SK-N-SH (cell line): ENCODE results near the gene SELE. TPM values are rescaled to one million over a fixed set of nuclear protein-coding genes. Genes with fewer than 3 reads are reported as not detected.

Source experiments
- CTCF ChIA-PET: fragments of 300-600, 350-600 bp; formaldehyde crosslinking; extraction: SDS; loops from one replicate; lab custom pipeline; 2021; lab: Yijun Ruan, JAX
- POLR2A ChIA-PET: fragments of 350-600 bp; sonication (Branson Sonifier 250); formaldehyde crosslinking; extraction: SDS; loops from one replicate; lab custom pipeline; 2020; ENCODE audit warnings: antibody characterized with exemption, inconsistent platforms; lab: Yijun Ruan, JAX
- DNase-seq: peaks from one replicate; pipeline ENCODE4 v3.0.0; 2012
- H2AFZ ChIP-seq: fragments of 200-600 bp; sonication (generic); 2 replicates; pipeline ENCODE4 v1.8.1; 2016; ENCODE audit warnings: antibody characterized with exemption, mild to moderate bottlenecking, low read depth
- H3F3A ChIP-seq: fragments of 200-600 bp; sonication (generic); replicated peaks from 2 replicates; pipeline ENCODE3; 2016; ENCODE audit warnings: antibody characterized with exemption, mild to moderate bottlenecking; ENCODE audit not compliant: insufficient read depth
- H3K27ac ChIP-seq, 2 experiments: fragments of 200-500 bp in 1 of 2; fragments of 200-600 bp in 1 of 2; sonication (Bioruptor generic) in 1 of 2; sonication (generic), shearing (Covaris generic) in 1 of 2; 2 replicates each; pipeline versions ENCODE4 v1.5.1 to v1.6.1; 2014 to 2016; ENCODE audit warnings: low read depth in 2 of 2, inconsistent platforms in 1 of 2, low read length in 1 of 2, mild to moderate bottlenecking in 1 of 2, mixed read lengths in 1 of 2
- H3K27me3 ChIP-seq: fragments of 200-600 bp; sonication (generic), shearing (Covaris generic); 2 replicates; pipeline ENCODE4 v1.6.1; 2016; ENCODE audit warnings: mixed run types; ENCODE audit not compliant: insufficient read depth
- H3K36me3 ChIP-seq, 2 experiments: fragments of 200-500 bp in 1 of 2; fragments of 200-600 bp in 1 of 2; sonication (Bioruptor generic) in 1 of 2; sonication (generic) in 1 of 2; replicated peaks in 1 of 2; 2 replicates each; pipeline versions ENCODE3 to v1.5.1; 2014 to 2016; ENCODE audit warnings: low read length in 1 of 2, mild to moderate bottlenecking in 1 of 2; ENCODE audit not compliant: insufficient read depth in 2 of 2, control insufficient read depth in 1 of 2
- H3K4me1 ChIP-seq, 2 experiments: fragments of 200-500 bp in 1 of 2; fragments of 200-600 bp in 1 of 2; sonication (Bioruptor generic) in 1 of 2; sonication (generic), shearing (Covaris generic) in 1 of 2; 2 replicates each; pipeline versions ENCODE4 v1.5.1 to v1.6.1; 2014 to 2016; ENCODE audit warnings: low read depth in 1 of 2, low read length in 1 of 2, mixed run types in 1 of 2; ENCODE audit not compliant: insufficient read depth in 2 of 2, control insufficient read depth in 1 of 2
- H3K4me2 ChIP-seq: fragments of 200-600 bp; sonication (generic), shearing (Covaris generic); 2 replicates; pipeline ENCODE4 v1.6.1; 2017; ENCODE audit warnings: mixed run types
- H3K4me3 ChIP-seq, 2 experiments: fragments of 200-500 bp in 1 of 2; fragments of 200-600 bp in 1 of 2; sonication (Bioruptor generic) in 1 of 2; sonication (generic), shearing (Covaris generic) in 1 of 2; 2 replicates each; pipeline versions ENCODE4 v1.5.1 to v1.8.1; 2014 to 2016; ENCODE audit warnings: low read depth in 2 of 2, inconsistent platforms in 1 of 2, low read length in 1 of 2, mild to moderate bottlenecking in 1 of 2, mixed read lengths in 1 of 2, moderate library complexity in 1 of 2
- H3K79me2 ChIP-seq: fragments of 200-600 bp; sonication (generic); 2 replicates; pipeline ENCODE4 v1.8.1; 2017; ENCODE audit warnings: mild to moderate bottlenecking; ENCODE audit not compliant: insufficient read depth
- H3K9ac ChIP-seq: fragments of 200-600 bp; sonication (generic); 2 replicates; pipeline ENCODE4 v1.6.1; 2017; ENCODE audit warnings: mixed run types
- H3K9me2 ChIP-seq: fragments of 200-600 bp; sonication (generic); 2 replicates; pipeline ENCODE4 v1.6.1; 2017; ENCODE audit warnings: mixed run types
- H3K9me3 ChIP-seq: fragments of 200-600 bp; sonication (generic); 2 replicates; pipeline ENCODE4 v1.6.1; 2017; ENCODE audit warnings: mixed run types, mild to moderate bottlenecking, moderate library complexity
- H4K20me1 ChIP-seq: fragments of 200-600 bp; sonication (generic); 2 replicates; pipeline ENCODE4 v1.6.1; 2017; ENCODE audit warnings: mild to moderate bottlenecking, mixed run types; ENCODE audit not compliant: insufficient read depth
- ELF1 ChIP-seq: IDR thresholded peaks from 2 replicates; pipeline ENCODE4 v1.4.0; 2012
- GABPA ChIP-seq: IDR thresholded peaks from 2 replicates; pipeline ENCODE4 v1.4.0; 2012; ENCODE audit warnings: low read depth, mild to moderate bottlenecking
- GATA2 ChIP-seq: sonication (generic); formaldehyde crosslinking; IDR thresholded peaks from 2 replicates; pipeline ENCODE4 v1.5.0; 2020; ENCODE audit warnings: mild to moderate bottlenecking, missing genetic modification reagents
- RAD21 ChIP-seq: IDR thresholded peaks from 2 replicates; pipeline ENCODE4 v1.6.1; 2012; ENCODE audit warnings: mild to moderate bottlenecking, low read length
- RCOR1 ChIP-seq: fragments of 150-350 bp; IDR thresholded peaks from 2 replicates; pipeline ENCODE4 v1.6.1; 2017; ENCODE audit warnings: antibody characterized with exemption, low read length
- RFX5 ChIP-seq: IDR thresholded peaks from 2 replicates; pipeline ENCODE4 v1.6.1; 2012; ENCODE audit warnings: mild to moderate bottlenecking, improper control_type of control experiment, low read length
- RXRA ChIP-seq: IDR thresholded peaks from 2 replicates; pipeline ENCODE4 v1.4.0; 2012; ENCODE audit warnings: low read depth, mild to moderate bottlenecking, borderline replicate concordance
- TAF1 ChIP-seq: IDR thresholded peaks from 2 replicates; pipeline ENCODE4 v1.6.1; 2012; ENCODE audit warnings: low read depth, mild to moderate bottlenecking, low read length, moderate library complexity, borderline replicate concordance
- WGBS: methylation state at CpG from one replicate; pipeline ENCODE4 v1.1.6; 2017; ENCODE audit warnings: low lambda C conversion rate; 5-methylcytosine and 5-hydroxymethylcytosine counted together
- polyA plus RNA-seq, 3 experiments: library from polyadenylated mRNA; depleted of rRNA; stranded (reverse); fragments of >200 nt; gene quantifications; 2 replicates each; pipeline ENCODE4 v1.2.3, GENCODE V29; 2012
- TF ChIP-seq, protein P1 (sequence below): IDR thresholded peaks from 2 replicates; pipeline ENCODE4 v1.4.0; 2012; ENCODE audit warnings: low read depth
- TF ChIP-seq, protein P2 (sequence below): IDR thresholded peaks from 2 replicates; pipeline ENCODE4 v1.4.0; 2012; ENCODE audit warnings: low read depth, borderline replicate concordance
- TF ChIP-seq, protein P3 (sequence below): IDR thresholded peaks from 2 replicates; pipeline ENCODE4 v1.6.1; 2012; ENCODE audit warnings: mild to moderate bottlenecking, low read depth, low read length, moderate library complexity
- TF ChIP-seq, protein P4 (sequence below): fragments of 150-350 bp; IDR thresholded peaks from 2 replicates; pipeline ENCODE4 v1.6.1; 2016; ENCODE audit warnings: mild to moderate bottlenecking, low read depth, low read length

The SELE gene
- polyA plus RNA-seq, 1 of the 3 experiments (the other 2 are of a cell fraction): 0.02 TPM

DNA sequence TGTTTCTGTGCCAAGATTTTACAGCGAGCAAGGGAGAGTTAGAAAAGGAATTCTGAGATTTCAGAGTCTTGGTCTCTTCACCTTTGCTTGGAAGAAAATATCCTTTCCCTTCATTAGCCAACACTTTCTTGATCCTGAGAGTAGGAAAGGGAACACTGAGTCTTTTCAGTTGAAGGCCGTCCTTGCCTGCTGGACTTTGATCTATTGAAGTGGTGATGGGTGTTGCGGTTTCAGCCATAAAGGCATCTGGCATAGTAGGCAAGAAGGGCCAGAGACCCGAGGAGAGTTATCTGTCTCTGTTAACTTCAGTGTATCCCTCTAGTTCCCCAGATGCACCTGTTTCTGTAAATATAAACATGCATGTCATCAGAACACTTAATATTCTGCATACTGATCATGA, 9.7 kb downstream of the SELE start:
- Histone ChIP-seq H3F3A (no peaks in the 10 kb centered on the region), H3K9ac (no peak overlapping the region), H3K27me3 (no peaks in the 10 kb centered on the region), H3K9me2 (no peaks in the 10 kb centered on the region), H2AFZ (no peak overlapping the region; the same call in 1 of the 2 replicates), H4K20me1 (no peaks in the 10 kb centered on the region), H3K4me1 (no peaks in the 10 kb centered on the region; a peak in 2 of 4 replicates), H3K4me3 (no peak overlapping the region), H3K27ac (no peak overlapping the region), H3K4me2 (no peak overlapping the region; the same call in 1 of the 2 replicates)
- no peak for DNase-seq
- 30% methylated on average over 4 of the region's 4 CpGs for WGBS
- TF ChIP-seq GATA2 (CRISPR knock-in tag): no peak
- no peak for TF ChIP-seq ELF1
- no peak for TF ChIP-seq RXRA
- TF ChIP-seq RCOR1: no peak
- TF ChIP-seq TAF1: no peak
- TF ChIP-seq RFX5: no peak
- no peak for TF ChIP-seq RAD21
- TF ChIP-seq, protein P1, sequence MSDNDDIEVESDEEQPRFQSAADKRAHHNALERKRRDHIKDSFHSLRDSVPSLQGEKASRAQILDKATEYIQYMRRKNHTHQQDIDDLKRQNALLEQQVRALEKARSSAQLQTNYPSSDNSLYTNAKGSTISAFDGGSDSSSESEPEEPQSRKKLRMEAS: no peak
- TF ChIP-seq, protein P2, sequence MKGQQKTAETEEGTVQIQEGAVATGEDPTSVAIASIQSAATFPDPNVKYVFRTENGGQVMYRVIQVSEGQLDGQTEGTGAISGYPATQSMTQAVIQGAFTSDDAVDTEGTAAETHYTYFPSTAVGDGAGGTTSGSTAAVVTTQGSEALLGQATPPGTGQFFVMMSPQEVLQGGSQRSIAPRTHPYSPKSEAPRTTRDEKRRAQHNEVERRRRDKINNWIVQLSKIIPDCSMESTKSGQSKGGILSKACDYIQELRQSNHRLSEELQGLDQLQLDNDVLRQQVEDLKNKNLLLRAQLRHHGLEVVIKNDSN: no peak
- TF ChIP-seq, all 33 proteins: peak for 0
- ChIA-PET POLR2A (no interaction called here), CTCF (no interaction called here)
- Histone ChIP-seq H3K9me3 (no peaks in the 10 kb centered on the region), H3K36me3 (no peaks in the 10 kb centered on the region), H3K79me2 (no peaks in the 10 kb centered on the region)

DNA sequence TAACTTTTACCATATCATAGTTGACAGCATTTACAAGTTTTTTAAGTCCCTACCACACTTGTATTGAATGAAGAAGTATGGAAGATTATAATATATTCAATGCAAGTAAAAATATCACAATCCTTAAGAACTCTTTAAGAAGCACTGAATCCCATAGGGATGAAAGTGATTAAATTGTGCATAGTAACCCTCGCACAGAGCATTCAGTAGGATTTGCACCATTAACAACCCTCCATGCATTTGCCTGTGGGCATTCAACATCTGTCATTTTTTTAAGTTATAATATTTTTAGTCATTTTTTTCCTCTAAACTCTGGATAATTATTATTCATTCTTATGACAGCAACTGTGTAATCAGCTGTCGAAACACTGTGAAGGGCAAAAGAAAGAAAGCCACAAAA, 10.1 kb downstream of the SELE start:
- Histone ChIP-seq H4K20me1 (no peaks in the 10 kb centered on the region), H3K27me3 (no peaks in the 10 kb centered on the region), H3K9ac (no peak overlapping the region), H3F3A (no peaks in the 10 kb centered on the region), H3K4me2 (no peak overlapping the region; the same call in 1 of the 2 replicates), H2AFZ (no peak overlapping the region), H3K9me2 (no peaks in the 10 kb centered on the region), H3K9me3 (no peaks in the 10 kb centered on the region), H3K79me2 (no peaks in the 10 kb centered on the region), H3K27ac (no peak overlapping the region), H3K4me1 (no peaks in the 10 kb centered on the region; a peak in 2 of 4 replicates), H3K36me3 (no peaks in the 10 kb centered on the region), H3K4me3 (no peak overlapping the region)
- TF ChIP-seq, protein P3, sequence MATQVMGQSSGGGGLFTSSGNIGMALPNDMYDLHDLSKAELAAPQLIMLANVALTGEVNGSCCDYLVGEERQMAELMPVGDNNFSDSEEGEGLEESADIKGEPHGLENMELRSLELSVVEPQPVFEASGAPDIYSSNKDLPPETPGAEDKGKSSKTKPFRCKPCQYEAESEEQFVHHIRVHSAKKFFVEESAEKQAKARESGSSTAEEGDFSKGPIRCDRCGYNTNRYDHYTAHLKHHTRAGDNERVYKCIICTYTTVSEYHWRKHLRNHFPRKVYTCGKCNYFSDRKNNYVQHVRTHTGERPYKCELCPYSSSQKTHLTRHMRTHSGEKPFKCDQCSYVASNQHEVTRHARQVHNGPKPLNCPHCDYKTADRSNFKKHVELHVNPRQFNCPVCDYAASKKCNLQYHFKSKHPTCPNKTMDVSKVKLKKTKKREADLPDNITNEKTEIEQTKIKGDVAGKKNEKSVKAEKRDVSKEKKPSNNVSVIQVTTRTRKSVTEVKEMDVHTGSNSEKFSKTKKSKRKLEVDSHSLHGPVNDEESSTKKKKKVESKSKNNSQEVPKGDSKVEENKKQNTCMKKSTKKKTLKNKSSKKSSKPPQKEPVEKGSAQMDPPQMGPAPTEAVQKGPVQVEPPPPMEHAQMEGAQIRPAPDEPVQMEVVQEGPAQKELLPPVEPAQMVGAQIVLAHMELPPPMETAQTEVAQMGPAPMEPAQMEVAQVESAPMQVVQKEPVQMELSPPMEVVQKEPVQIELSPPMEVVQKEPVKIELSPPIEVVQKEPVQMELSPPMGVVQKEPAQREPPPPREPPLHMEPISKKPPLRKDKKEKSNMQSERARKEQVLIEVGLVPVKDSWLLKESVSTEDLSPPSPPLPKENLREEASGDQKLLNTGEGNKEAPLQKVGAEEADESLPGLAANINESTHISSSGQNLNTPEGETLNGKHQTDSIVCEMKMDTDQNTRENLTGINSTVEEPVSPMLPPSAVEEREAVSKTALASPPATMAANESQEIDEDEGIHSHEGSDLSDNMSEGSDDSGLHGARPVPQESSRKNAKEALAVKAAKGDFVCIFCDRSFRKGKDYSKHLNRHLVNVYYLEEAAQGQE: no peak
- TF ChIP-seq, protein P4, sequence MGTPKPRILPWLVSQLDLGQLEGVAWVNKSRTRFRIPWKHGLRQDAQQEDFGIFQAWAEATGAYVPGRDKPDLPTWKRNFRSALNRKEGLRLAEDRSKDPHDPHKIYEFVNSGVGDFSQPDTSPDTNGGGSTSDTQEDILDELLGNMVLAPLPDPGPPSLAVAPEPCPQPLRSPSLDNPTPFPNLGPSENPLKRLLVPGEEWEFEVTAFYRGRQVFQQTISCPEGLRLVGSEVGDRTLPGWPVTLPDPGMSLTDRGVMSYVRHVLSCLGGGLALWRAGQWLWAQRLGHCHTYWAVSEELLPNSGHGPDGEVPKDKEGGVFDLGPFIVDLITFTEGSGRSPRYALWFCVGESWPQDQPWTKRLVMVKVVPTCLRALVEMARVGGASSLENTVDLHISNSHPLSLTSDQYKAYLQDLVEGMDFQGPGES: no peak
- TF ChIP-seq GABPA: no peak
- DNase-seq: no peak
- CTCF ChIA-PET: no interaction called here
- WGBS: 64% methylated on average over 2 of the region's 2 CpGs
- POLR2A ChIA-PET: no interaction called here
